ENCODE results near the gene MPZL3.

GRCh38 chr11:118259138-118259537 lies 7.0 kb upstream of the MPZL3 start:
- TF ChIP-seq CTCF (IDR thresholded peaks at IDR 0.05; ENCODE audit: borderline replicate concordance, extremely low read depth, low read length, poor library complexity, severe bottlenecking): no peak
- no peak for TF ChIP-seq EZH2 (IDR thresholded peaks at IDR 0.05; ENCODE audit: borderline replicate concordance, low read depth, low read length, severe bottlenecking)

Measured in DND-41 (cell line).